Neuron (in vitro differentiated cells): ENCODE data around the gene ARHGEF10L.

Source experiments
- H2AFZ ChIP-seq: one replicate; pipeline ENCODE4 v1.6.1; 2013; ENCODE audit warnings: low read depth, mild to moderate bottlenecking, inconsistent platforms, low read length, moderate library complexity
- H3K27me3 ChIP-seq: one replicate; pipeline ENCODE4 v1.6.1; 2013; ENCODE audit warnings: low read length; ENCODE audit not compliant: insufficient read depth
- H3K36me3 ChIP-seq: one replicate; pipeline ENCODE4 v1.6.1; 2013; ENCODE audit warnings: low read length; ENCODE audit not compliant: insufficient read depth
- H3K4me1 ChIP-seq: one replicate; pipeline ENCODE4 v1.6.1; 2013; ENCODE audit warnings: low read length; ENCODE audit not compliant: insufficient read depth
- H3K4me3 ChIP-seq: 2 replicates; pipeline ENCODE4 v1.5.1; 2013; ENCODE audit warnings: mild to moderate bottlenecking, low read length, moderate library complexity
- H3K9me3 ChIP-seq: one replicate; pipeline ENCODE4 v1.6.1; 2013; ENCODE audit warnings: low read length

ARHGEF10L gene

GRCh38 chr1:17600321-17600720 is 60.8 kb downstream of the ARHGEF10L start:
- H3K36me3 ChIP-seq, result peaks cover 13% of the 10 kb centered on the region
- H3K27me3 ChIP-seq, result no peaks in the 10 kb centered on the region
- H3K9me3 ChIP-seq, result no peaks in the 10 kb centered on the region
- H3K4me3 ChIP-seq, result no peak overlapping the region
- no peak overlapping the region for H2AFZ ChIP-seq
- H3K4me1 ChIP-seq, result peaks cover 3% of the 10 kb centered on the region

DNA sequence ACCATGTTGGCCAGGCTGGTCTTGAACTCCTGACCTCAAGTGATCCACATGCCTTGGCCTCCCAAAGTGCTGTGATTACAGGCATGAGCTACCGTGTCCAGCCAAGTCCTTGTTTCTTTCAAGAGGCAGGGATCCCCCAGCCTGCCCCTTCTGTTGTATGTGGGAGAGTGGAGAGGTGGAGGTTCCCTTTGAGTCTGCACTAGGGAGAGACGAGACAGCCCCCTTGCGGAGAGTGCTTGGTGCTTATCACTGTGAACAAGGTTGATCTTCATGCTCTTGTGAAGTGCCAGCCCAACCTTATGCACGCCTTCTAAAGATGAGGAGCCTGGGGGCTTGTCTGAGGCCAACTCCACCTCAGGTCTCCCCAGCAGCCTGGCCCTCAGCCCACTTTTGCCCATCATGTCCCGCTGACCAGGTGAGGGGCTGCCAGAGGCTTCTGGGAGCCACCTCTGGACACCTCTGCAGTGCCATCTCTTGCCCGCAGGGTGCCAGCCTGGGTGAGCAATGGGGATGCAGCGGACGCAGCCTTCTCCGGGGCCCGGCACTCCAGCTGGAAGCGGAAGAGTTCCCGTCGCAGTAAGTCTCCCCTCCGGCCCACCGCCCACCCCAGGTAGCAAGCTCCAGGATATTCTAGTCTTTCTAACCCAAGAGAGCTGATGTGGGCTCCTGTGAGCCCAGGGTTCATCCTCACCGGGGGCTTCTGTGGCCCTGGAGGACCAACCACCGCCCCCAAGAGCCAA is 62.3 kb downstream of the ARHGEF10L start:
- Histone ChIP-seq H2AFZ (no peak overlapping the region), H3K27me3 (no peaks in the 10 kb centered on the region), H3K4me3 (no peak overlapping the region), H3K9me3 (no peaks in the 10 kb centered on the region), H3K36me3 (peaks cover 19% of the 10 kb centered on the region), H3K4me1 (peaks cover 3% of the 10 kb centered on the region)

DNA sequence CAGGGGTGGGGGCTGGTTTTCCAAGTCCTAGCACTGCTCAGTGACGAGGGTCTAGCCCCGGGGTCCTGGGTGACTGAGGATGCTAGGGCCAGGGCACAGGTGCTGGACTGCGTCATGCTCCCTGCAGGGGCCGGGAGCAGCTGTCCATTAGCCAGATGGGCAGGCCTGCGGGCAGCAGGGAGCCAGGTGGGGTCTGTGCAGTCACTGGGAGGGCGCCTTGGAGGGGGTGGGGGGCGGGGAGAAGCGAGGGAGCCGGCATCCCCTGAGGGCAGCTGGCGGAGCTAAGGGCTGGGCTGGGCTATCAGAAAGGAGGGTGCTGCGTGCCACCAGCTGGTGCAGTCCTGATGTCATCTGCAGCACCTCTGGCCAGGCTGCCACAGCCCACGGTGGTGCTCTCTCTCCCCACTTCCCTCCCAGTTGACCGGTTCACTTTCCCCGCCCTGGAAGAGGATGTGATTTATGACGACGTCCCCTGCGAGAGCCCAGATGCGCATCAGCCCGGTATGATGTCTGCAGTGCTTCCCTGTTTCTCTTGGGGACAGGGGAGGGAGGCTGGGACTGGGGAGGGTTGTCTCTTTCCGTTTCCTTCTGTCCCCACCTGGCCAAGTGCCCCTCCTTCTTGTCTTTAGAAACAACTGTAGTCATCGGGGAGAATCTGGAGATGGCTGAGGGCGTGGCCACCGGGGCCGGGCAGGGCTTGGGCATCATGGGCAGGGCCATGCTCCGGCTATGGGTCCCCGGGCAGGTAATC is 63.8 kb downstream of the ARHGEF10L start:
- Histone ChIP-seq H3K27me3 (no peaks in the 10 kb centered on the region), H3K9me3 (no peaks in the 10 kb centered on the region), H3K4me1 (peaks cover 3% of the 10 kb centered on the region), H3K36me3 (peaks cover 19% of the 10 kb centered on the region), H3K4me3 (no peak overlapping the region), H2AFZ (no peak overlapping the region)

DNA sequence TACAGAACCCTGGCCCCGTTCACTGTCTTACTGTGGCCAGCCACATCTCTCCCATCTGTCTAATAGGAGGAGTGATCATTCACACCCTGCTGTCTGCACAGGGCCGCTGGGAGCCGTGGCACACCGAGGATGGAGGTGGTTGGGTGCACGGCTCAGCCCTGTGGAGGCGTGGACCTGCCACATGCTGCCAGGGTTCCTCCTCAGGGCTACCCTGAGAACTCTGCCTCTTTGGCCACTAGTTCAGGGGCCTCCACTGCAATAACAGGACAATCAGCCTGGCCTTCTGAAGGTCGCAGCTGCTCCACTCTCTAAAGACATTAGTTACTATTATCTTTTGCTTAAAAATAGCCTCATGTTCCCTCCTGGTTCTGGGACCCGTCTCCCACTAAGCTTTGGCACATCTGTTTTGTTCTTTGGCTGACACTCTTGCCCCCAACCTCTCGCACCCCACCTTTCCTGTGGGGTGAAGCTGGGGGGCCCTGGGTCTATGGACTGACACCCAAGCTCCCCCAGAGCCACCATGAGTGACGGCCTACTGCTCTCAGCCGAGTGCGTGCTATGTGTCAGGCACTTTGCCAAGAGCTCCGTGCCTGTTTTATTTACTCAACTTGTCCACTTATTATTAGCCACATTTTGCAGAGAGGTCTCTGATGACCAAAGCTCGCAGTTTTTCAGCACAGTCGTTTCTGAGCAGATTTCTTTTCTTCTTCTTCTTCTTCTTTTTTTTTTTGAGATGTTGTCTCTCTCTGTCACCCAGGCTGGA is 66.3 kb downstream of the ARHGEF10L start:
- H3K4me3 ChIP-seq, result no peak overlapping the region
- peaks cover 3% of the 10 kb centered on the region for H3K4me1 ChIP-seq
- peaks cover 28% of the 10 kb centered on the region for H3K36me3 ChIP-seq
- no peak overlapping the region for H2AFZ ChIP-seq
- H3K9me3 ChIP-seq, result no peaks in the 10 kb centered on the region
- H3K27me3 ChIP-seq, result no peaks in the 10 kb centered on the region

DNA sequence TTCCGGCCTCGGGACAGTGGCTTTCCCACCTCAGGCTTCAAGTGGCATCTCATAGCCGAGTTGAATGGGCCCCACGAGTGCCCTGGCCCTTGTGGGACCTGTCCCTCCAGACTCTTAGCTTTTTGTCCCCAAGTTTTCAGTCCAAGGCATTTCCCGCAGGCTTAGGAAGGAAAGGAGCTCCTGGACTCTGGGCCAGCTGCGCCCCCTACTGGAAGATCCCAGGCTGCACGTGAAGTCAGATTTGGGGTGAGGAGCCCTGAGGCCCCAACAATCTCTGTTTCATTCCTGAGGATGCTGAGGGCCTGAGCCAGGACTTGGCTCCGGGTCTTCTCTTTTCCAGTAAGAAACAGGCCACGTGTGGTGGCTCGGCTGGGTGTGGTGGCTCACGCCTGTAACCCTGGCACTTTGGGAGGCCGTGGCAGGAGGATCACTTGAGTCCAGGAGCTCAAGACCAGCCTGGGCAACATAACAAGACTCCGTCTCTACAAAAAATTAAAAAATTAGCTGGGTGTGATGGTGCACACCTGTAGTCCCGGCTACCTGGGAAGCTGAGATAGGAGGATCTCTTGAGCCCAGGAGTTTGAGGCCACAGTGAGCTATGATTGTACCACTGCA is 67.4 kb downstream of the ARHGEF10L start:
- H2AFZ ChIP-seq, result no peak overlapping the region
- H3K4me3 ChIP-seq, result no peak overlapping the region
- H3K4me1 ChIP-seq, result peaks cover 3% of the 10 kb centered on the region
- H3K36me3 ChIP-seq, result peaks cover 32% of the 10 kb centered on the region
- H3K9me3 ChIP-seq, result no peaks in the 10 kb centered on the region
- H3K27me3 ChIP-seq, result no peaks in the 10 kb centered on the region

DNA sequence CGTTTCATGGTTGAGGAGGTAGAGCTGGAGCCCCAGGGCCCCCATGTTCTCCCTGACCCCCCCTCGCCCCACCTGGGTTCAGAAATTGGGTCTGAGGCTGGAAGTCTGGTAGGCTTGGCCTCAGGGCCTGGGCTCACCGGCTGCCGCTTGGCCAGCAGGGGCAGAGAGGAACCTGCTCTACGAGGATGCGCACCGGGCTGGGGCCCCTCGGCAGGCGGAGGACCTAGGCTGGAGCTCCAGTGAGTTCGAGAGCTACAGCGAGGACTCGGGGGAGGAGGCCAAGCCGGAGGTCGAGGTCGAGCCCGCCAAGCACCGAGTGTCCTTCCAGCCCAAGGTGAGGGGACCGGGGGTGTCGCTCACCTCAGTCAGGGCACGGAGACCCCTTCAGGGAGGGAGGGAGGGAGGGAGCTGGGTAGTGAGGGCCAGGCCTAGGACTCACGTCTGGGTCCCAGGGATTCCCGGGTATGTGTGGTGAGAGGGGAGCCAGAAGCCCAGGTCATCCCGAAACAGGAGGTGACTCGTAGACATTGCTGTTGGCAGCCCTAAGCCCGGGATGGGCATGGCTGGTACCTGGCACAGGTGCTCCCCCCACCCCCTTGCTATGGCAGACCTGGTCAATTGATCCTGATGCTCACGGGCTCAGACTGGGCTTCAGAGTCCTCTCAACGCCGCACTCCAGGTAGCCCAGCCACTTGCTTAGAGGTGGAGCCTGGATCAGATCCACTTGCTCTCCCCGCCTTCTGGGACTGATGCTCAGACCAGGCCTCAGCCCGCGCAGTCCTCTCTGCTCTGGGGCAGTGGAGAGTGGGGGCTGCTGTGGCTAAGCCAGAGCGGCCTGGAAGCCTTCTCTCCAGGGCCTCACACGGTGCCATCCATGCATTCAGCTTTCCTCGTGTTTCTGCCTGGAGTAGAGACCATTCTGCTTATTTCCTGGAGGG is 68.4 kb downstream of the ARHGEF10L start:
- Histone ChIP-seq H2AFZ (no peak overlapping the region), H3K36me3 (peaks cover 38% of the 10 kb centered on the region), H3K4me1 (peaks cover 3% of the 10 kb centered on the region), H3K9me3 (no peaks in the 10 kb centered on the region), H3K4me3 (no peak overlapping the region), H3K27me3 (no peaks in the 10 kb centered on the region)

GRCh38 chr1:17609529-17609928 is 70.0 kb downstream of the ARHGEF10L start:
- H3K9me3 ChIP-seq, result no peaks in the 10 kb centered on the region
- H2AFZ ChIP-seq, result no peak overlapping the region
- no peaks in the 10 kb centered on the region for H3K27me3 ChIP-seq
- H3K4me3 ChIP-seq, result no peak overlapping the region
- peaks cover 31% of the 10 kb centered on the region for H3K36me3 ChIP-seq
- no peaks in the 10 kb centered on the region for H3K4me1 ChIP-seq

GRCh38 chr1:17610085-17610484 is 70.6 kb downstream of the ARHGEF10L start:
- no peaks in the 10 kb centered on the region for H3K9me3 ChIP-seq
- H3K4me3 ChIP-seq, result no peak overlapping the region
- H3K36me3 ChIP-seq, result peaks cover 31% of the 10 kb centered on the region
- H3K27me3 ChIP-seq, result no peaks in the 10 kb centered on the region
- no peak overlapping the region for H2AFZ ChIP-seq
- H3K4me1 ChIP-seq, result no peaks in the 10 kb centered on the region

- Histone ChIP-seq H2AFZ (no peak overlapping the region), H3K27me3 (no peaks in the 10 kb centered on the region), H3K4me1 (no peaks in the 10 kb centered on the region), H3K9me3 (no peaks in the 10 kb centered on the region), H3K36me3 (peaks cover 28% of the 10 kb centered on the region), H3K4me3 (no peak overlapping the region)
Observed at GRCh38 chr1:17610713-17611112, 71.2 kb downstream of the ARHGEF10L start.

GRCh38 chr1:17611991-17612390 is 72.5 kb downstream of the ARHGEF10L start:
- Histone ChIP-seq H2AFZ (no peak overlapping the region), H3K4me3 (no peak overlapping the region), H3K27me3 (no peaks in the 10 kb centered on the region), H3K4me1 (no peaks in the 10 kb centered on the region), H3K9me3 (no peaks in the 10 kb centered on the region), H3K36me3 (peaks cover 26% of the 10 kb centered on the region)

- H3K27me3 ChIP-seq, result no peaks in the 10 kb centered on the region
- H3K4me3 ChIP-seq, result no peak overlapping the region
- no peaks in the 10 kb centered on the region for H3K9me3 ChIP-seq
- no peak overlapping the region for H2AFZ ChIP-seq
- H3K4me1 ChIP-seq, result no peaks in the 10 kb centered on the region
- peaks cover 26% of the 10 kb centered on the region for H3K36me3 ChIP-seq
Observed at GRCh38 chr1:17612831-17613230, 73.3 kb downstream of the ARHGEF10L start.

GRCh38 chr1:17614586-17614985 is 75.1 kb downstream of the ARHGEF10L start:
- Histone ChIP-seq H3K36me3 (peaks cover 22% of the 10 kb centered on the region), H3K4me1 (no peaks in the 10 kb centered on the region), H3K4me3 (no peak overlapping the region), H3K27me3 (no peaks in the 10 kb centered on the region), H2AFZ (no peak overlapping the region), H3K9me3 (no peaks in the 10 kb centered on the region)
